Epithelial cell of esophagus (primary cell): ENCODE data around the gene ATF7IP2.
"Not testable (repeated sequence)": the region's sequence is repeated elsewhere in the genome, so short reads cannot be mapped to it uniquely, and the experiment has no call there.

Experiments used
- DNase-seq: peaks from one replicate; pipeline ENCODE4 v3.0.0; 2010; ENCODE audit warnings: low read depth
- H3K4me3 ChIP-seq: 2 replicates; pipeline ENCODE4 v1.5.1; 2011; ENCODE audit warnings: mild to moderate bottlenecking, low read length, control low read depth
- CTCF ChIP-seq: IDR thresholded peaks from 2 replicates; pipeline ENCODE4 v1.5.1; 2011; ENCODE audit warnings: low read depth, mild to moderate bottlenecking, low read length, control low read depth, inconsistent platforms; ENCODE audit not compliant: insufficient read depth; ENCODE audit errors: missing control alignments

The ATF7IP2 gene

GRCh38 chr16:10385725-10386516 is at the start of gene ATF7IP2:
ATF7IP2 (plus strand) TSS chr16:10386061; CDS start chr16:10430621, 44,560 bp downstream.
- no peak for TF ChIP-seq CTCF
- peak within 1 kb of the TSS; percentile 69 for H3K4me3 ChIP-seq
- peak; percentile 89 for DNase-seq

GRCh38 chr16:10338426-10338825 is 47.4 kb upstream of the ATF7IP2 start:
- no peak for DNase-seq
- TF ChIP-seq CTCF, result no peak
- no peak overlapping the region for H3K4me3 ChIP-seq

GRCh38 chr16:10339777-10340732 is 45.8 kb upstream of the ATF7IP2 start:
- H3K4me3 ChIP-seq, result no peak overlapping the region
- no peak for DNase-seq
- no peak for TF ChIP-seq CTCF

- DNase-seq, result no peak
- TF ChIP-seq CTCF, result no peak
- no peak overlapping the region for H3K4me3 ChIP-seq
Observed at GRCh38 chr16:10343124-10343760, 42.6 kb upstream of the ATF7IP2 start.

GRCh38 chr16:10344699-10345098 is 41.2 kb upstream of the ATF7IP2 start:
- not testable (repeated sequence) for H3K4me3 ChIP-seq, DNase-seq

- TF ChIP-seq CTCF, result no peak
Observed at GRCh38 chr16:10345629-10346028, 40.2 kb upstream of the ATF7IP2 start.

GRCh38 chr16:10349851-10350250 is 36.0 kb upstream of the ATF7IP2 start:
- DNase-seq, result no peak
- no peak for TF ChIP-seq CTCF
- no peak overlapping the region for H3K4me3 ChIP-seq

More at GRCh38 chr16:10345629-10346028, 40.2 kb upstream of the ATF7IP2 start:
- H3K4me3 ChIP-seq, result no peak overlapping the region
- no peak for DNase-seq
